Hippocampal formation (tissue), 2 donors: ENCODE measurements around the gene HLA-DRB5.
"Not testable (repeated sequence)": the region's sequence is repeated elsewhere in the genome, so short reads cannot be mapped to it uniquely, and the experiment has no call there.

ENCODE experiments used
- DNase-seq, 2 donors: peaks; one replicate each; lab custom pipeline; 2025; lab: John Stamatoyannopoulos, UW

The HLA-DRB5 gene

GRCh38 chr6:32501016-32501415, 29.1 kb downstream of the HLA-DRB5 start:
- DNase-seq, result no peak

GRCh38 chr6:32492351-32492750, 37.7 kb downstream of the HLA-DRB5 start:
- no peak for DNase-seq

GRCh38 chr6:32491700-32492099, 38.4 kb downstream of the HLA-DRB5 start:
- no peak for DNase-seq

- DNase-seq, result no peak
Observed at GRCh38 chr6:32488083-32488482, 42.0 kb downstream of the HLA-DRB5 start.

GRCh38 chr6:32484614-32484998, 45.5 kb downstream of the HLA-DRB5 start:
- DNase-seq, result no peak

- no peak for DNase-seq
Observed at GRCh38 chr6:32483968-32484613, 46.0 kb downstream of the HLA-DRB5 start.

- no peak for DNase-seq
Observed at GRCh38 chr6:32475392-32476206, 54.5 kb downstream of the HLA-DRB5 start.

GRCh38 chr6:32473376-32474348, 56.4 kb downstream of the HLA-DRB5 start:
- DNase-seq, result not testable (repeated sequence)

- DNase-seq, result no peak
Observed at GRCh38 chr6:32472781-32473375, 57.2 kb downstream of the HLA-DRB5 start.

GRCh38 chr6:32467743-32468503, 62.2 kb downstream of the HLA-DRB5 start:
- not testable (repeated sequence) for DNase-seq
